GM18526 (cell line): ENCODE results near the gene TRIM8.

ENCODE experiments used
- POLR2A ChIP-seq: IDR thresholded peaks from 3 replicates; pipeline ENCODE4 v1.6.1; 2011; ENCODE audit not compliant: insufficient read length; ENCODE audit errors: extremely low read depth

Gene TRIM8

DNA sequence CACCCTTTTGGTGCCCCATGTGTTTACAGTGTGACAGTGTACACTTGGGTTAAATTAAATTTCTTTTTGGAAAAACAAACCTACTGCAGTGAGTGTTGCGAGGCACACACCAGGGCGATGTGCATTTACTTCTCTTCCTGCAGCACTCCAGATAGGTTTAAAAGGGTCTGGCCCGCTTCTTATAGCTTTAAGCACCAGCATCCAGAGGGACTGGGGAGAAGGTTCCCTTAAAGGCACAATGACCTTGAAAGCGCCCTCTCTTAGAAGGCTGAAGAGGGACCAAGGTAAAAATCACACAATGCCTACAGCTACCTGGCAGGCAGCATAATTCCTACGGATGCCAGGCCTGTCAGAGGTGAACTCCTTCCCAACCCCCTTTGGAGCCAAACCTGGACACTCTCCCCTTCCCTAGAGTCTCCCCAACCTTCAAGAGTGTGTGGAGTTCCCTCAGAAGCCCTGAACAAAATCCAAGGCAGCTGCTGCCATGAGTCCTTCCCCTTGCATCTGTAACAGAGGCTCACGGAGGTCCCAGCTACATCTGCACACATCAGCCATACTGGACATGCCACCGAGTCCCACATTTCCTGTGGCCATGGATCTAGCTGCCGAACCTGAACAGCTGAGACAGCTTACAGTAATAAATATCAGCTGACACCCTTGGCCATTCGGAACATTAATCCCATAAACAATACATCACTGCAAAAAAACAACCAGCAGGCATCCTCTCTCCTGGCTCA is 33.2 kb downstream of the TRIM8 start:
- no peak for TF ChIP-seq POLR2A

DNA sequence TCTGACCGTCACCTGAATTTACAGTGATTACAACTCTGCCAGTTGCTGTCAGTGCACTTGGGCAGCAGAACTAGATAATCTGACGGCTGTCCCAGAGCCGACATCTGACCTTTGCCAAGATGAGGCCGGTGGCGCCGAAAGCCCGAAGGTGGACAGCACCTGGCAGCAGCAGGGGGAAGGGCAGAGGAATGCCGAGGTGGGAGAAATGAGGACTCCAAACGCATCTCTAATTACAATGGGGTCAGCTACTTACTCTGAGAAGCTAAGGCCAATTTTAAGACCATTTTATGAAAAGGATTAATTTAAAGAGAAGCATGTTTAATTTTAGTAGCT is 33.8 kb downstream of the TRIM8 start:
- no peak for TF ChIP-seq POLR2A

DNA sequence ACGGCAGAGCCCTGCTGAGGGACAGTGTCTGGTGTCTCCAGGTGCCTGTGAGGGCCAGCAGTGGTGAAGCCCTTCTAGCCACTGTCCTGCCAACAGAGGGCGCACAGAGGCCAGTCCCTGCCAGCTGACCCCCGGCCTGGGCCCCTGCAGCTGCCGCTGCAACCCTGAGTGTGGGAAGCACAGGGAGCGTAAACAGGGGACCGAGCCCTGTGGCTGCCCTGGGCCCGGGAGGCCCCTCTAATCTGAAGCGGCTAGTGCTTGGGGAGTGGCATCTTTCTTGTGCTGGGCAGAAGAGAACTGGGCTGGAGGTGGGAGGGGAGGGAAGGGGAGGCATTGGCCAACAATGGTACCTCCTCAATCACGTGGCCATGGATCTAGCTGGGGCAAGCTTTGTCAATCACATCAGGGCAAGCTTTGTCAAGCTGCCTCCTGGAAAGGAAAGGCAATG is 34.6 kb downstream of the TRIM8 start:
- no peak for TF ChIP-seq POLR2A

DNA sequence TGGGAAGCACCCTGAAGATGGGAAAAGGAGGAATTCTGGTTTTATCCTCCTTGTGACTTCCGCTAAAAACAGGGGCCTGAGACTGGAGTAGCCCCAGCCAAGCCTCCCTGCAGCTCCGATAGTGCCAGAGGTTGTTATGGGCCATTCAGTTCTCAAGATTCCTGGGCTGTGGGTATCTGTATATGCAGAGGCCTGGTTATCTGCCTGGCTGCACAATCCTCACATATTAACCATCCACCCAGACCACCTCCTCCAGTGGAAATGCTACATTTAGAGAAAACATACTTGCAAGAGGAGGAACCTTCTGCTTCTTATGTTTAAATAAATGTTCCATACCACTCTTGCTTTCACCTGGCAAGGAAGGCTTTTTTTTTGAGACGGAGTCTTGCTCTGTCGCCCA is 35.3 kb downstream of the TRIM8 start:
- TF ChIP-seq POLR2A: no peak

DNA sequence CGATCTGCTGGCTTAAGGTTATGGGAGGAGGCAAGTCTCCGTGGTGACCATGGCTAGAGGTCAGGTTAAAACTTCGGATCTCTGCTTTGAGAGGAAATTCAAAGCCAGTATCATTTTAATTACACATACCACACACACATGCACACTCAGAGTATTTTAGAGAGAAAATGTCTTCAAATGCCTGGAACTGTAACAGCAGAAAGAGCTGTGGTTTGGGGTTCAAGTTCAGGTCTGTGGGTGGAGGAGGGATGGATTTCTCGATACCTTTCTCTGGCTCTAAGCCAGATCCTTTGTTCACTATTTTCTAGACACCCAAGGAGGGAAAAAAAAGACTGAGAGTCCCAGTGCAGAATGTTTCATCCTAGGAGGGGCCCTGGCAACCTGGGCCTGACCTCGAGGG is 37.4 kb downstream of the TRIM8 start:
- no peak for TF ChIP-seq POLR2A

DNA sequence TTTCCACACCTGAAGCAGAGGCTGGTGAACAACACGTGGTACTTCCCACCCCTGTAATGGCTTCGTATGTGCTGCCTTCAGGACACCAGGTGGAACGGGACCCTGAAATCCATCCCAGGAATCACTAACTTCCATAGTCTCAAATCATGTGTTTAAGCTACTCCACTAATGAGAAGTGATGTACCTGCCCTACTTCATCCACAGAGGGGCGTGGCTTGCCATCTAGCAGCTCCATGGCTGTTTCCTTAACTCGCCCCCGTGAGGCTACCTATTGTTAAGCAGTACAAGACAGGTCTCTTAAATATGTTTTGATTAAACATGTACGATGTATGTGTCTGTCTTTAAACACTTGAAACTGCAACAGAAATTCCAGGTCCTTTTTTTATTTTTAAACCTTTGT is 38.1 kb downstream of the TRIM8 start:
- TF ChIP-seq POLR2A: no peak

DNA sequence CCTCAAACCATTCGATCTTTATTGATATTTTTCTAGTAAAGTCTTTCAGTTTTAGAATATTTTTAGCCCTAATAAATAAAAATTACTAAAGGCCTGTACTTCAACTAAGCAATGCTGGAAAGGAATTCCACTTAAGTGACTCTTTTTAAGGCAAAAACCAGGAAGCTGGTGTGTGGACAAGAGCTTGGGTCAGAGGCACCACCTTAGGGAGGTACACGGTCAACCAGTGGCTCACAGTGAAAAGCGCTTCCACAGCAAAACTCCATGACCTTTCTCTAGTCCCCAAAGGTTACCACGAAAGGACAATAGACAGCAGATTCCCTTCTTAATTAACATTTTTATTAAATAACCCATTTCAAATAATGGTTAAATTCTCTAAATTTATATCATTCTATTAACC is 38.7 kb downstream of the TRIM8 start:
- TF ChIP-seq POLR2A: no peak

DNA sequence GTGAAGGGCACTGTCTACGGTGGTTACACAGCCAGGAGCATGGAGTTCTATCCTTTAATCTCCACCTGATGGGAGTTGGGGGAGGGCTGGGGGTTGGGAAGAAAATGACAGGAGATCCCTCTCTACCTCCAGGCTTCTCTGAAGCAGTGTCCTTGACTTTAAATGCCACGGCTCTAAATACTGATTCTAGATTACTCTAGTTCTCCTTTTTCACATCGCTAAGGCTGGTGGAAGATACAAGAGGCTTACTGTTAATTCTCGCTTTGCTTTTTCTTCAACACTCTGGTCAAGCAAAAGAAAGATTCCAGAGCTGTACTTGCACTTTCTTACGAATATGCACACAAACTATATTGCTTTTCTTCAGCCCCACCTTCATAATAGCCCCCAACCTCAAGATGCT is 39.5 kb downstream of the TRIM8 start:
- no peak for TF ChIP-seq POLR2A

DNA sequence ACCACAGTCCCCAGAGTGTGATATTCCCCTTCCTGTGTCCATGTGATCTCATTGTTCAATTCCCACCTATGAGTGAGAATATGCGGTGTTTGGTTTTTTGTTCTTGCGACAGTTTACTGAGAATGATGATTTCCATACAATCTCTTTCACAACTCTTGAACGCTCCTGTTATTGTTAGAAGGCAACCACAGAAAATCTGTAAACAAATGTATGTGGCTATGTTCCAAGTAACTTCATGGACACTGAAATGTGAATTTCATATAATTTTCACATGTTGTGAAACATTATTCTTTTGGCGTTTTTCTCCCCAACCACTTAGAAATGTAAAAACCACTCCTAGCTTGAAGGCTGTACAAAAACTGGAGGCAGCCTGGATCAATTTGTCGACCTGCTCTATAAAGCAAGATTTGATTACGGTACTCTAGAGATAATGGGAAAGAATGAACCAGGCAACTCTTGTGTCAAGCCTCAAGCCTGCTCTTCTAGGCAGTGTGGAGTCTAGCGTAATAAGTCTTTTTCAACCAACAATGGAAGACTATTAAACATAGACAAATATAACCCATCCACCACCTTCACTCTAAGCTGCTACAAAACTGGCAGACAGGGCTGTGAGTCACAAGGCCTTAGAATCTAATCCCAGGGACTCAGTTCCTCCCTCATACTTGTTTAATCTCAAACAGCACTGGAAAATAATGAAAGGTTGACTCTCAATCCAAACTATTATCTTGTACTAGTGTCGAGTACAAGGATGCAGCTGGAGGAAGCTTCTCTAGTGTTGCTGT is 47.2 kb downstream of the TRIM8 start:
- no peak for TF ChIP-seq POLR2A

DNA sequence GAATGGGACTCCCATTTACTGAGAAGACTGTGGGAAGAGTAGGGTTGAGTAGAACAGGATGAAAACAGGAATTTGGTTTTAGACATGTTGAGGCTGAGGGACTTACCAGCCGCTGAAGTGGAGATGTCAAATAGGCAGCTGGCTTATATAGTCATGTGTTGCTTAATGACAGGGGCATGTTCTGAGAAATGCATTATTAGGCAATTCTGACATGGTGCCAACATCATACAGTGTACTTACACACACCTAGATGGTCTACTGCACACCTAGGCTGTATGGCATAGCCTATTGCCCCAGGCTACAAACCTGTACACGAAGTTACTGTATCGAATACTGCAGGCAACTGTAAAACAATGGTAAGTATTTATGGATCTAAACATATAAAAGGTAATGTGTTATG is 52.5 kb downstream of the TRIM8 start:
- no peak for TF ChIP-seq POLR2A

DNA sequence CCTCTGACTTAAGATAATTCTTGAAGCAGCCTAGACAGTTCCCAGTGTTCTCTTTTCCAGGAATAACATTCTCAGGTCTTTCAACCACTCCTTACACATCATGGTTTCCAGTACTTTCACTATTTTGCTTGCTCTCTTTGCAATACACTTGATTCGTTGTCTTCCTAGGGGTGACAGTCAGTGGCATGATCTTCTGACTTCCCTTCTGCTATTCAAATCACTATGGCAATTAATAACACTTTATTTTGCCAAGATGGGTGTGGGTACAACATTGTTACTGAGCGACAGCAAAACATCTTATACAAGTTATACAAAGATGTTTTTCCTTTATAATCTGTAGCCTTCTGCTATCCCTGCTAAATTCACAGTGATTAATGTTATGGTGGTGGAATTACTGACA is 54.6 kb downstream of the TRIM8 start:
- TF ChIP-seq POLR2A: no peak

DNA sequence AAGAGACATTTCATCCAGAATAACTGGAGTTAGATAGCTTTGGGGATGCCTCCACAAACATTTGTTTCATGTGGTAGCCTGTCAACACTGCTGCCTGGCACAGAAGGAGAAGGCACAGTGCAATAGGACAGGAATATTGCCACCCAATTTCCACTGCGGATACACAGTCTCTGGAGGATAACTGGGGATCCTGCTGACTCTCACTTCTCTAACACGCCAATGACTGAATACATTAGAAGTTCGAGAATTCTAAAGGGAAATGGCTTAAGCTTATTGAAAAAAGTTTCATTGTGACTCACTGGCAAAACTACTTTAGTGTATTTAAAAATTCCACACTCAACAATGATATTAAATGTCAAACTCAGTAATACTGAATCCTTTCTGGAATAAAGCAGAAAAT is 57.0 kb downstream of the TRIM8 start:
- no peak for TF ChIP-seq POLR2A

DNA sequence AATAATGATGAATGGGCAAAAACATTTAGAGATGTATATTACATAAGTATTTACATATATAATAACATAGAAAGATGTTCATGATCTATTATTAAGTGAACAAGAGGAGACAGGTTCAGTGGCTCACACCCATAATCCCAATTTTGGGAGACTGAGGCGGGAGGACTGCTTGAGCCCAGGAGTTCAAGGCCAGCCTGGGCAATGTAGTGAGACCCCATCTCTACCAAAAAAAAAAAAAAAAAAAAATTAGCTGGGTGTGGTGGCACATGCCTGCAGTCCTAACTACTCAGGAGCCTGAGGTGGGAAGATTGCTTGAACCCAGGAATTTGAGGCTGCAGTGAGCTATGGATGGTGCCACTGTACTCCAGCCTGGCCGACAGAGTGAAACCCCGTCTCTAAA is 57.5 kb downstream of the TRIM8 start:
- no peak for TF ChIP-seq POLR2A

DNA sequence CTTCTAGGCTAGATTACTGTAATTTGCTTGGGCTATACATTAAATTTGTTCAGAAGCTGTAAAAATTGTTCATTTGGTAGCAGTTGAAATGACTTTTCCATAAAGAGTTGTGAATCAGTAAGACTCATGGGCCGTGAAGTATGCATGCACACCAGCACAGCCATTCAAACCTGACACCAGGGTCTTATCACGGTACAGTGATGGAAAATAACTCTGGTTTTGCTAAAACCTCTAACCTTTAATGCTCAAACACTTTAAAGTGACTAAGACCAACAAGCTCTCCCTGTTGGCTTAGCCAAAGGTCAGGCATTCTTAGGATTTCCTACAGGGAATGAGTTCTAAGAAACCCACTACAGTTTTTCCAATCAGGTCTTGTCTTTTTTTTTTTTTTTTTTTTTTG is 58.5 kb downstream of the TRIM8 start:
- TF ChIP-seq POLR2A: no peak

DNA sequence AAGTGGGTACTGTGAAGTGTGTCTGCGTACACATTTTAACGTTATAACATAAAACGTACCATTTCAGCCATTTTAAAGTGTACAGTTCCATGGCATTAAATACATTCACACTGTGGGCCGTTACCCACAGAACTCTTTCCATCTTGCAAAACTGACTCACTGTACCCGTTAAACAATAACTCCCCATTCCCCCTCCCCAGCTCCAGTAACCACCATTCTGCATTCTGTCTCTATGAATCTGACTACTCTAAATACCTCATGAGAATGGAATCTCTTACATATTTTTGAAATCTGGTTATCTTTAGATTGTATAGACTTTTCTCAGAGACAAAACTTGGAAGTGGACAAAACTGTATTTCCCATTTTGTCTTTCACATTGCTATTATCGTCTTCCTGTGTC is 60.6 kb downstream of the TRIM8 start:
- TF ChIP-seq POLR2A: no peak

DNA sequence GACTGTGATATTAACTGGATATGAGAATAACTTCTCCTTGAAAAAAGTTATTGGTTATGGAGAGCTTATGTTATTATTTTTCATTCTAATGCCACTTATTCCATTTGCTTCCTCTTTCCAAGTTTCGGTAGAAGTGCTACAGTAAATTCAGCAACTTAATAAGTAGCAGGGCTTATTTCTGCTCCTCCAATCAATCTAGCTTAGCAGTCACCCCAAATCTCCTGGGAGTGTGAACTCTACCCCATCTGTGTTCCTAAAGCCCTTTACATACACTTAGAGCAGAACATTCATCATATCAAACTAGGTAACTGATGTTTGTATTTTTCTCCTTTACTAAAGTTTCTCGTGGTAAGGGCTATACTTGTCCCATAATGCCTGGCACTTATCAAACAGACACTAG is 61.3 kb downstream of the TRIM8 start:
- no peak for TF ChIP-seq POLR2A
